Mucosa of descending colon (tissue), 3 donors: ENCODE results near the gene HEATR3. TPM values are rescaled to one million over a fixed set of nuclear protein-coding genes. Genes with fewer than 3 reads are reported as not detected.

ENCODE experiments used
- ATAC-seq: fragments of 200-7000 bp; cut with Tn5 transposase; one replicate; pipeline ENCODE4 v1.9.1; 2020; ENCODE audit warnings: mild to moderate bottlenecking, moderate library complexity
- DNase-seq, 3 donors: peaks; one replicate each; pipeline ENCODE4 v3.0.0-alpha.2; 2020
- H3K36me3 ChIP-seq: fragments of 200-600 bp; one replicate; pipeline ENCODE4 v1.8.0; 2021; ENCODE audit warnings: low read depth, mild to moderate bottlenecking
- H3K4me1 ChIP-seq: fragments of 200-600 bp; one replicate; pipeline ENCODE4 v1.8.0; 2021; ENCODE audit warnings: low read depth, mild to moderate bottlenecking
- H3K4me3 ChIP-seq: fragments of 200-600 bp; one replicate; pipeline ENCODE4 v1.8.0; 2021; ENCODE audit warnings: mild to moderate bottlenecking
- H3K9me3 ChIP-seq: fragments of 200-600 bp; one replicate; pipeline ENCODE4 v1.8.0; 2021; ENCODE audit warnings: mild to moderate bottlenecking
- CTCF ChIP-seq: fragments of 200-600 bp; IDR thresholded peaks from one replicate; pipeline ENCODE4 v1.8.0; 2022; ENCODE audit warnings: antibody characterized with exemption, mild to moderate bottlenecking
- intact Hi-C, 2 donors: fragments of 100-400 bp; cut with DNase I in 1 of 2; cut with micrococcal nuclease in 1 of 2; formaldehyde crosslinking; loops; one replicate each; pipeline versions ENCODE4 v1.11.0 to v1.11.1; 2022; cut with DNase I, micrococcal nuclease
- total RNA-seq, 3 donors: library from RNA; stranded (reverse); fragmentation: NEBNext Ultra II Directional in 2 of 3; extraction: Animal tissue kit (Norgen Biotek cat#: 25700) in 2 of 3; gene quantifications; one replicate each; pipeline versions ENCODE4 v1.2.1 to v1.2.4, GENCODE V29; 2021 to 2023
- donor health status: DM: no; HTN: no; CAD: no; lungs with moderate emphysema.
- donor health status: DM: no; HTN: no; CAD: no.
- donor health status: DM: no; HTN: yes; CAD: no.

HEATR3 gene
- total RNA-seq, 3 donors from 2014 or later, result 19.1 to 24.1 (median 22.1) TPM

GRCh38 chr16:50037662-50038220, 28.0 kb upstream of the HEATR3 start:
- TF ChIP-seq CTCF, result no peak
- intact Hi-C loops, result loop anchor here in 1 of 2 donors (5.0 kb wide), 1 partner anchor 115 kb away; the partner anchor contains the start of gene TENT4B
- peaks cover 30% of the 10 kb centered on the region for H3K4me1 ChIP-seq
- H3K9me3 ChIP-seq, result no peaks in the 10 kb centered on the region
- ATAC-seq (peak; percentile 3), DNase-seq (no peak)
- no peak overlapping the region for H3K4me3 ChIP-seq
- H3K36me3 ChIP-seq, result peaks cover 5% of the 10 kb centered on the region

GRCh38 chr16:50038286-50038685, 27.5 kb upstream of the HEATR3 start:
- TF ChIP-seq CTCF, result no peak
- DNase-seq, result no peak
- no peak overlapping the region for H3K4me3 ChIP-seq
- no peaks in the 10 kb centered on the region for H3K9me3 ChIP-seq
- H3K4me1 ChIP-seq, result peaks cover 30% of the 10 kb centered on the region
- H3K36me3 ChIP-seq, result peaks cover 5% of the 10 kb centered on the region
- intact Hi-C loops, result loop anchor here in 1 of 2 donors (5.0 kb wide), 1 partner anchor 114 kb away; the partner anchor contains the start of gene TENT4B
- no peak for ATAC-seq

- no peak for TF ChIP-seq CTCF
- DNase-seq (peak; percentile 56 to 67 (median 65)), ATAC-seq (peak; percentile 91)
- H3K4me3 ChIP-seq, result no peak overlapping the region
- intact Hi-C loops, result loop anchor here in 1 of 2 donors (5.0 kb wide), 1 partner anchor 113 kb away; the partner anchor contains the start of gene TENT4B
- peaks cover 5% of the 10 kb centered on the region for H3K36me3 ChIP-seq
- H3K4me1 ChIP-seq, result peaks cover 30% of the 10 kb centered on the region
- H3K9me3 ChIP-seq, result no peaks in the 10 kb centered on the region
Measured at GRCh38 chr16:50038756-50039529, 26.8 kb upstream of the HEATR3 start.

- Histone ChIP-seq H3K9me3 (no peaks in the 10 kb centered on the region), H3K4me1 (peaks cover 27% of the 10 kb centered on the region), H3K36me3 (peaks cover 5% of the 10 kb centered on the region), H3K4me3 (no peak overlapping the region)
- no peak for TF ChIP-seq CTCF
- DNase-seq (no peak), ATAC-seq (no peak)
- intact Hi-C loops, result no loop called here
Measured at GRCh38 chr16:50040018-50040417, 25.8 kb upstream of the HEATR3 start.

- H3K9me3 ChIP-seq, result no peaks in the 10 kb centered on the region
- no peak overlapping the region for H3K4me3 ChIP-seq
- H3K4me1 ChIP-seq, result peaks cover 23% of the 10 kb centered on the region
- DNase-seq, result no peak
- no peak for ATAC-seq
- intact Hi-C loops, result no loop called here
- H3K36me3 ChIP-seq, result no peaks in the 10 kb centered on the region
- no peak for TF ChIP-seq CTCF
Measured at GRCh38 chr16:50040710-50041109, 25.1 kb upstream of the HEATR3 start.
